ENCODE data around the gene PTPRK.
A peak's percentile ranks its signal among the peaks of the same experiment; 100 is the strongest.

PTPRK gene

DNA sequence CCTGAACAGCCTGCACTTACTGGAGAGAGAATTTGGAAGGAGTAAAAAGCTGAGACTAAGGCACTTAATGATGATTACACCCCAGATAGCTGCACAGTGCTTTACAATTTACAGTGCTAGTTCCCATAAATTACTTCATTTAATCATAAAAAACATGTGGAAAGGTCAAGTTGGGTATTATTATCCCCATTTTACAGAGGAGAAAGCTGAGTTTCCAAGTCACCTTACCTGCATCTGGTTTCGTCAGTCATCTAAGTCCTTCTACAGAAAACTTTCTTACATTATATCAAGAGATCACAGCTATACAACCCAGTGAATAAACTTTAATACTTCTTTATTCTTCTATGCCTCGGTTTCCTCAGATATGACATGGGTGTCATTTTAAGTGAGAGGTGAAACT is 3.3 kb downstream of the PTPRK start (continued):
- TF ChIP-seq, protein P1, sequence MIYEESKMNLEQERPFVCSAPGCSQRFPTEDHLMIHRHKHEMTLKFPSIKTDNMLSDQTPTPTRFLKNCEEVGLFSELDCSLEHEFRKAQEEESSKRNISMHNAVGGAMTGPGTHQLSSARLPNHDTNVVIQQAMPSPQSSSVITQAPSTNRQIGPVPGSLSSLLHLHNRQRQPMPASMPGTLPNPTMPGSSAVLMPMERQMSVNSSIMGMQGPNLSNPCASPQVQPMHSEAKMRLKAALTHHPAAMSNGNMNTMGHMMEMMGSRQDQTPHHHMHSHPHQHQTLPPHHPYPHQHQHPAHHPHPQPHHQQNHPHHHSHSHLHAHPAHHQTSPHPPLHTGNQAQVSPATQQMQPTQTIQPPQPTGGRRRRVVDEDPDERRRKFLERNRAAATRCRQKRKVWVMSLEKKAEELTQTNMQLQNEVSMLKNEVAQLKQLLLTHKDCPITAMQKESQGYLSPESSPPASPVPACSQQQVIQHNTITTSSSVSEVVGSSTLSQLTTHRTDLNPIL (CRISPR knock-in tag; IDR thresholded peaks at IDR 0.05; ENCODE audit: low read depth): no peak
- no peak for TF ChIP-seq ZFP30 (CRISPR knock-in tag; IDR thresholded peaks at IDR 0.05)
- TF ChIP-seq PPARA (CRISPR knock-in tag; IDR thresholded peaks at IDR 0.05; ENCODE audit: borderline replicate concordance): no peak

DNA sequence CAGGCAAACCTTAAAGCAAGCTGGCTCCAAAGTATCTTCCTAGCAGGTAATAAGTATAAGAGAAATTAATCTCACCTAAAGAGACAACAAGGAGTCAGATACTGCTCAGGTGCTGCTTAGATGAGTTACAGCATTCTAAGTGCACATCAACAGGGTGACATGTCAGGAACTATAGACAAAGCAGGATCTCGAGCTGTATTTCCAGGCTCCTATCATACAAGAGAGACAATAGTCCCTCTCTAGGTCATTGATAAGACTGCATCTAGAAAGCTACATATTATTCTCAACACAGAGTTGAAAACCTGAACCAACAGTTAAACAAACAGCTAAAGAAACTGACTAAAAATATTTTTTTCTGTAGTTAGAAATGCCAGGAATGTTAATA is 3.9 kb downstream of the PTPRK start:
- TF ChIP-seq ZFP30 (CRISPR knock-in tag; IDR thresholded peaks at IDR 0.05) (no peak), TCF4 (CRISPR knock-in tag; IDR thresholded peaks at IDR 0.05; ENCODE audit: borderline replicate concordance) (no peak), BACH2 (CRISPR knock-in tag; IDR thresholded peaks at IDR 0.05; ENCODE audit: borderline replicate concordance) (no peak), GLIS3 (CRISPR knock-in tag; IDR thresholded peaks at IDR 0.05) (no peak), ZFP3 (CRISPR knock-in tag; IDR thresholded peaks at IDR 0.05) (no peak)
- TF ChIP-seq, protein P2, sequence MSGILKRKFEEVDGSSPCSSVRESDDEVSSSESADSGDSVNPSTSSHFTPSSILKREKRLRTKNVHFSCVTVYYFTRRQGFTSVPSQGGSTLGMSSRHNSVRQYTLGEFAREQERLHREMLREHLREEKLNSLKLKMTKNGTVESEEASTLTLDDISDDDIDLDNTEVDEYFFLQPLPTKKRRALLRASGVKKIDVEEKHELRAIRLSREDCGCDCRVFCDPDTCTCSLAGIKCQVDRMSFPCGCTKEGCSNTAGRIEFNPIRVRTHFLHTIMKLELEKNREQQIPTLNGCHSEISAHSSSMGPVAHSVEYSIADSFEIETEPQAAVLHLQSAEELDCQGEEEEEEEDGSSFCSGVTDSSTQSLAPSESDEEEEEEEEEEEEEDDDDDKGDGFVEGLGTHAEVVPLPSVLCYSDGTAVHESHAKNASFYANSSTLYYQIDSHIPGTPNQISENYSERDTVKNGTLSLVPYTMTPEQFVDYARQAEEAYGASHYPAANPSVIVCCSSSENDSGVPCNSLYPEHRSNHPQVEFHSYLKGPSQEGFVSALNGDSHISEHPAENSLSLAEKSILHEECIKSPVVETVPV (CRISPR knock-in tag; IDR thresholded peaks at IDR 0.05): no peak
- TF ChIP-seq, protein P1 (CRISPR knock-in tag; IDR thresholded peaks at IDR 0.05; ENCODE audit: low read depth): no peak
- peak; percentile 12; the same call in 2 of the 3 replicates for ATAC-seq

DNA sequence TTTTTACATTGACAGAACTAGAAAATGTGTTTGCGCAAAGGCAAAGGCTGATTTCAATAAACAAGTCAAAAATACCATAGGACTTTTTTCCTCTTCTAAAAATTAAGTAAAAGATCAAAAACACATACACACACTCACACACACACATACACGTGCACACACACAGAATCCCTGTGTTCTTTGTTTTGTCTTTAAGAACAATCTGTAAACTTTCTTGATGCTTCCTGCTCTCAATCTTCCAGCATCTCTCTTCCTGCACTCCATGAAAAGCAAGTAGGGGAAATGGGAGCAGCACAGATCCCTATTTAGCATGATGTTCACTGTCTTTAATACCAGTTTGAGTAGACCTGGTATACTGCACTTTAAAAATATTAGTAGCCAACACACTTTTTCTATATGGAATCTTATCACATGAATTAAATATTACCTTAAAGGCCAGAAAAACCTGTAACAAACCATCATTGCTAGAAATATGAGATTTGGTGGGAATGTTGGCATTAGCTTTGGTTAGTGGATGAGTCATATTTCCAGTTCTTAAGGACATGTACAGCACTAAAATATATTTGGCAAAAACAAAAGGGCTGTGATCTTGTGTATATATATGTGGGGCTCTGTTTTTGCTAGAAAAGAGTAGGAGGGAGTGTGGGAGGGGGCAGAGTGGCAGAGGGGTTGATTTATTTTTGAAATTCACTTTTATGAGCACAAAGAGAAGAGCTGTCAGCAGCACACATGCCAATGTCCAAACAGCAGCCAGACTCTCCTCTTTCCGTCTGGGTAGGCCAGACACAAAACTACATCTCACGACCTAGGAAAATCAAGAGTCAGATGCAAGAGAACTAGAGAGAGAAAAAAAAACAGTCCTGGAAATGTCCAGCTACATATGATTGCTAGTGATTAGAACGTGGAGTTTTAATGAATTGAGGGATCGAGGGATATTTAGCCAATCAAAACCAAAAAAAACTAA is 4.6 kb downstream of the PTPRK start:
- TF ChIP-seq ISL1 (CRISPR knock-in tag; IDR thresholded peaks at IDR 0.05) (no peak), ZNF565 (CRISPR knock-in tag; conservative IDR thresholded peaks at IDR 0.05; ENCODE audit: low read depth) (no peak), SNAI2 (CRISPR knock-in tag; IDR thresholded peaks at IDR 0.05) (no peak), ZFP3 (CRISPR knock-in tag; IDR thresholded peaks at IDR 0.05) (no peak)
- TF ChIP-seq, protein P3, sequence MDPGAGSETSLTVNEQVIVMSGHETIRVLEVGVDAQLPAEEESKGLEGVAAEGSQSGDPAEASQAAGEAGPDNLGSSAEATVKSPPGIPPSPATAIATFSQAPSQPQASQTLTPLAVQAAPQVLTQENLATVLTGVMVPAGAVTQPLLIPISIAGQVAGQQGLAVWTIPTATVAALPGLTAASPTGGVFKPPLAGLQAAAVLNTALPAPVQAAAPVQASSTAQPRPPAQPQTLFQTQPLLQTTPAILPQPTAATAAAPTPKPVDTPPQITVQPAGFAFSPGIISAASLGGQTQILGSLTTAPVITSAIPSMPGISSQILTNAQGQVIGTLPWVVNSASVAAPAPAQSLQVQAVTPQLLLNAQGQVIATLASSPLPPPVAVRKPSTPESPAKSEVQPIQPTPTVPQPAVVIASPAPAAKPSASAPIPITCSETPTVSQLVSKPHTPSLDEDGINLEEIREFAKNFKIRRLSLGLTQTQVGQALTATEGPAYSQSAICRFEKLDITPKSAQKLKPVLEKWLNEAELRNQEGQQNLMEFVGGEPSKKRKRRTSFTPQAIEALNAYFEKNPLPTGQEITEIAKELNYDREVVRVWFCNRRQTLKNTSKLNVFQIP (CRISPR knock-in tag; IDR thresholded peaks at IDR 0.05; ENCODE audit: borderline replicate concordance, low read depth): no peak
- ATAC-seq: peak; percentile 4; the same call in 1 of the 3 replicates

DNA sequence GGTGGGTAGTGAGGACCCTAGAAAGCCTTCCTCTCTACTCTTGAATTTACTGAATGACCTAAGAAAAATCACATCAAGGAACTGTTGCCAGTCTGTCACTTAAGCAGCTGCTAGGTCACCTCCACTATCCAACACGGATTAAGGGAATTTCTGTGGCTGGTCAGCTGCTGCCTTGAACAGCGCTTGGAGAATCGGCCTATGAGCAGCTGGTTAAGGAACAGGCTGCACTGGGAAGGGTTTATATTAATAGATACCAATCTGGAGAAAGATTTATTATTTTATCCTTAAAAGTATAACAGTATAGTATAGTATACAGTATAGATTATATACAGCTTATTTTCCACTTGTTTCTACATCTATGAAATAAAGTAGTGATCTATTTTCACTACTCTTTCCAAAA is 6.5 kb downstream of the PTPRK start:
- ATAC-seq: no peak
- TF ChIP-seq ZNF70 (CRISPR knock-in tag; IDR thresholded peaks at IDR 0.05) (no peak), CSDC2 (CRISPR knock-in tag; IDR thresholded peaks at IDR 0.05) (no peak), TOX (CRISPR knock-in tag; IDR thresholded peaks at IDR 0.05; ENCODE audit: borderline replicate concordance) (no peak)

DNA sequence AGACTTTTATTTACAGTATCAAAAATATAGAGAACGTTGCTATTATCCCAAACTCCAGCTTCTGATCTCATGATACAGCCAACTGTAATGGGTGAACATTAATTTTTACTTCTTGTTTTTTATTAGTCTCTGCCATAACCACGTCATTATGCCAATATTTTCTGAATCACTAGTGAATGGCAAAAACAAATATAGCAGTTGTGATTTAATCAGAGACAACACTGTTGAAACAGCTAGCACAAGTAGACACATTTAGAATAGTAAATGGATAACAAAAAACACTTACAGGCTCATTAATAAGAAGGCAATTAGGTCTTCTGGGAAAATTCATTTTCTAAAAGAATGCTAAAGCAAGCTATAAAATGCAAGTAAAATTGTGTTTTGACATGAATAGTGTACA is 8.1 kb downstream of the PTPRK start:
- ATAC-seq: no peak
- TF ChIP-seq OSR1 (CRISPR knock-in tag; IDR thresholded peaks at IDR 0.05) (no peak), PPARA (CRISPR knock-in tag; IDR thresholded peaks at IDR 0.05; ENCODE audit: borderline replicate concordance) (no peak), ARNTL (CRISPR knock-in tag; IDR thresholded peaks at IDR 0.05; ENCODE audit: borderline replicate concordance, low read depth) (no peak), ZNF565 (CRISPR knock-in tag; conservative IDR thresholded peaks at IDR 0.05; ENCODE audit: low read depth) (no peak), GLIS3 (CRISPR knock-in tag; IDR thresholded peaks at IDR 0.05) (no peak), ISL1 (CRISPR knock-in tag; IDR thresholded peaks at IDR 0.05) (no peak)
- TF ChIP-seq, protein P4, sequence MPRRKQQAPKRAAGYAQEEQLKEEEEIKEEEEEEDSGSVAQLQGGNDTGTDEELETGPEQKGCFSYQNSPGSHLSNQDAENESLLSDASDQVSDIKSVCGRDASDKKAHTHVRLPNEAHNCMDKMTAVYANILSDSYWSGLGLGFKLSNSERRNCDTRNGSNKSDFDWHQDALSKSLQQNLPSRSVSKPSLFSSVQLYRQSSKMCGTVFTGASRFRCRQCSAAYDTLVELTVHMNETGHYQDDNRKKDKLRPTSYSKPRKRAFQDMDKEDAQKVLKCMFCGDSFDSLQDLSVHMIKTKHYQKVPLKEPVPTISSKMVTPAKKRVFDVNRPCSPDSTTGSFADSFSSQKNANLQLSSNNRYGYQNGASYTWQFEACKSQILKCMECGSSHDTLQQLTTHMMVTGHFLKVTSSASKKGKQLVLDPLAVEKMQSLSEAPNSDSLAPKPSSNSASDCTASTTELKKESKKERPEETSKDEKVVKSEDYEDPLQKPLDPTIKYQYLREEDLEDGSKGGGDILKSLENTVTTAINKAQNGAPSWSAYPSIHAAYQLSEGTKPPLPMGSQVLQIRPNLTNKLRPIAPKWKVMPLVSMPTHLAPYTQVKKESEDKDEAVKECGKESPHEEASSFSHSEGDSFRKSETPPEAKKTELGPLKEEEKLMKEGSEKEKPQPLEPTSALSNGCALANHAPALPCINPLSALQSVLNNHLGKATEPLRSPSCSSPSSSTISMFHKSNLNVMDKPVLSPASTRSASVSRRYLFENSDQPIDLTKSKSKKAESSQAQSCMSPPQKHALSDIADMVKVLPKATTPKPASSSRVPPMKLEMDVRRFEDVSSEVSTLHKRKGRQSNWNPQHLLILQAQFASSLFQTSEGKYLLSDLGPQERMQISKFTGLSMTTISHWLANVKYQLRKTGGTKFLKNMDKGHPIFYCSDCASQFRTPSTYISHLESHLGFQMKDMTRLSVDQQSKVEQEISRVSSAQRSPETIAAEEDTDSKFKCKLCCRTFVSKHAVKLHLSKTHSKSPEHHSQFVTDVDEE (CRISPR knock-in tag; IDR thresholded peaks at IDR 0.05): no peak
- TF ChIP-seq, protein P5, sequence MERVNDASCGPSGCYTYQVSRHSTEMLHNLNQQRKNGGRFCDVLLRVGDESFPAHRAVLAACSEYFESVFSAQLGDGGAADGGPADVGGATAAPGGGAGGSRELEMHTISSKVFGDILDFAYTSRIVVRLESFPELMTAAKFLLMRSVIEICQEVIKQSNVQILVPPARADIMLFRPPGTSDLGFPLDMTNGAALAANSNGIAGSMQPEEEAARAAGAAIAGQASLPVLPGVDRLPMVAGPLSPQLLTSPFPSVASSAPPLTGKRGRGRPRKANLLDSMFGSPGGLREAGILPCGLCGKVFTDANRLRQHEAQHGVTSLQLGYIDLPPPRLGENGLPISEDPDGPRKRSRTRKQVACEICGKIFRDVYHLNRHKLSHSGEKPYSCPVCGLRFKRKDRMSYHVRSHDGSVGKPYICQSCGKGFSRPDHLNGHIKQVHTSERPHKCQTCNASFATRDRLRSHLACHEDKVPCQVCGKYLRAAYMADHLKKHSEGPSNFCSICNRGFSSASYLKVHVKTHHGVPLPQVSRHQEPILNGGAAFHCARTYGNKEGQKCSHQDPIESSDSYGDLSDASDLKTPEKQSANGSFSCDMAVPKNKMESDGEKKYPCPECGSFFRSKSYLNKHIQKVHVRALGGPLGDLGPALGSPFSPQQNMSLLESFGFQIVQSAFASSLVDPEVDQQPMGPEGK (CRISPR knock-in tag; IDR thresholded peaks at IDR 0.05; ENCODE audit: borderline replicate concordance): no peak
- TF ChIP-seq, protein P2 (CRISPR knock-in tag; IDR thresholded peaks at IDR 0.05): no peak

All from SK-N-SH treated with all-trans-retinoic acid at 6 μM for 48 hours (cell line).